OCI-M2 (cell line): Measurements from ENCODE around the gene COL21A1.

Source experiments
- DNase-seq: peaks from one replicate; lab custom pipeline; 2025; ENCODE audit not compliant: unreplicated experiment; lab: John Stamatoyannopoulos, UW

The COL21A1 gene

GRCh38 chr6:56055081-56055704, 192.2 kb downstream of the COL21A1 start:
- DNase-seq: no peak

DNA sequence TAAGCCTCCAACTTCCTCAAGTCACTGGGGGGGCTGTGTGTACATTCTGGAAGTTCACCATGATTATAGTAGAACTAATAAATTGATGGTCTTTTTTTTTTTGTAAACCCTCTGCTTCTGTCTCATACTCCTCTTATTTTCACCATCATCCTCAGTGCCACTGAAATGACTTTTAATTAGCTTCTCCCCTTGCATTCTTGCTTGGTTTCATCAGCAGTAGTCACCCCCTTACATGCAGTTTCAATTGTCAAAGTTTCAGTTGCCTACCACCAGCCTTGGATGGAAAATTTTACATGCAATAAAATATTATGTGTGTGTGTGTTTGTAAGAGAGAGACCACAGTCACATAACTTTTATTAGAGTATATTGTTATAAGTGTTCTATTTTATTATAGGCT, 196.2 kb downstream of the COL21A1 start:
- DNase-seq: no peak

DNA sequence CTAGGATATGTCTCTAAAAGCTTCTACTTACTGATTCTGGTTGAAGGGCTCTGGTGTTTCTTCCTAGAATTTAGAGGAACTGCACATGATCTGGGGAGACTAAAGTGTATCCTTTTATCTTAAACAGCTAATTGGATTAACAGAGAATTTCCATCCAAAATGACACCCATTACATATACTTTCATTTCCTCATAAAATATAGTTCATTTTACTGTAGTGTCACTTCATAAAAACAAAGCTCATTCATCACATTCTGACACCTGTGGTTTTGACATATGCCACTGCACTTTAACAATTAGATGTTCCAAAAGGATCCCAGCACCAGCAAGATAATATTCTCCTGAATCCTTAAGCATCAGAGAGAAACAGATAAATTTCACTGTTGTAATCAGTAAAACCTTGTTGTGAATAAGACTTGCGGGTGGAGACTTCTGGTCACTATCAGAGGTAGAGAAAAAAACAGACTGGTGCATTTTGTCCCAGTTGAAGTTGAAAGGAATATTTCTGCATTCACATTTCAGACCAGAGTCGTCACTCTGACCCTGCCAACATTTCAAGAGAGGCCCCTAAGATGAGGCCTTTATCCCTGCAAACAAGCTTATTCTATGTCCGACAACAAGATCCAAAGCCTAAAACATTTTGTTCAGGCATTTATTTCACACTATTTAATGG, 196.7 kb downstream of the COL21A1 start:
- no peak for DNase-seq

GRCh38 chr6:56048601-56049000, 198.8 kb downstream of the COL21A1 start:
- no peak for DNase-seq

GRCh38 chr6:56047931-56048540, 199.3 kb downstream of the COL21A1 start:
- no peak for DNase-seq

DNA sequence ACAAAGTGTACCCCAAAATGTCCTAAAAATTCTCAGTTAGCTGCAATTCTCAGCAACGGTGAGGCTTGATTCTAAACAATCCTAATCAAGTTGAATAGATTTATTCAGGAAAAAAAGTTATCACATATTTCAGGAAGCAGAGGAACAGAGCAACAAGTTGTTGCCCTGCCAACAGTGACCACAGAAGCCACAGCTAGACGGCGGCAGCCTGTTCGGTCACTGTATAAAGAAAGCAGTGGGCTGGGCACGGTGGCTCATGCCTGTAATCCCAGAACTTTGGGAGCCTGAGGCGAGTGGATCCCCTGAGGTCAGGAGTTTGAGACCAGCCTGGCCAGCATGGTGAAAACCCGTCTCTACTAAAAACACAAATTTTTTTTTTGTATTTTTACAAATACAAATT, 200.8 kb downstream of the COL21A1 start:
- no peak for DNase-seq

GRCh38 chr6:56043761-56044160, 203.6 kb downstream of the COL21A1 start:
- no peak for DNase-seq

GRCh38 chr6:56043076-56043475, 204.3 kb downstream of the COL21A1 start:
- DNase-seq: no peak

GRCh38 chr6:56041591-56041990, 205.8 kb downstream of the COL21A1 start:
- no peak for DNase-seq

- DNase-seq: no peak
Measured at GRCh38 chr6:56040889-56041301, 206.5 kb downstream of the COL21A1 start.

DNA sequence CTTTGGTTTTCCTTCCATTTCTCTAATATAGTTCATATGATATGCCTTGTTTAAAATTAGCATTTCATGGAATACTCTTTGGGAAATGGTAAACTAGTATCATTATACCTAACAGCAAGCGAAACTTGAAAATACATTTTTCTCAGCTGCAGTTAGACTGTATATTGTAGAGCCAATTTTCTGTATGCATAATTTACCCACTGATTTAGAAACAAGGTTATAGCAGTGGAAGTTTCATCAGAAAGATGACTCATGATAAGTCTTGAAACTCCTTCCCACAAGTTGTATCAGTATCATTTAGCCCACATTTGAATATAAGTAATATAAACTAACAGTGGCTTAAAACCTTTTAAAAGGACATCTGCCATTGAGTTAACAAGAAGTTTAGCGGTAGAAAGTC, 207.2 kb downstream of the COL21A1 start:
- no peak for DNase-seq

DNA sequence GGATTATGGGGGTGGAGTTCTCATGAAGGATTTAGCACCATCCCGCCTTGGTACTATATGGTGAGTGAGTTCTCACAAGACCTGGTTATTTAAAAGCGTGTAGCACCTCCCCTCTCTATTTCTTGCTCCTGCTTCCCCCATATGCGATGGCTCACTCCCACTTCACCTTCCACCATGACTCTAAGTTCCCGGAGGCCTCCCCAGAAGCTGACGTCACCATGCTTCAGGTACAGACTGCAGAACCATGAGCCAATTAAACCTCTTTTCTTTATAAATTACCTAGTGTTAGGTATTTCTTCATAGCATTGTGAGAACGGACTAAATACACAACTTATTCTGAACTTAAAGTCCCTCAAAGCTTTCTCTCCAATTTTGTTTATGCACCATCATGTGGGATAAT, 208.6 kb downstream of the COL21A1 start:
- DNase-seq: no peak

DNA sequence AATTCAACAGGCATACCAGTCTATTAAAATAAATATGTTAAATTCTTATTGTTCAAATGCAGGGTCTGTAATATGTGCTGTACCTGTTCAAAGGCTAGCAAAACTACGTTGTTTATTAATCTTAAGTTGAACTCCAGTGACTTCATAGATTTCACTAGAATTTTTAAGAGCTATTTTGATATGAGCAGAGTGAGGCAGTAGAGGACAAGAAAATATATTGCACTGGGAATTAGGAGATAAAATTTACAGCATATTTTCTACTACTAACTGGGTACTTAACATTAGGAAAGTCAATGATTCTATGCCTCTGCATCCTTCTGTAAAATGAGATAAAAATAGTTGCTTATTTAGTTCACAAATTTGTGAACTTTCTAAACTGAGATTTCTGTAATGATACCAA, 209.8 kb downstream of the COL21A1 start:
- DNase-seq: no peak

DNA sequence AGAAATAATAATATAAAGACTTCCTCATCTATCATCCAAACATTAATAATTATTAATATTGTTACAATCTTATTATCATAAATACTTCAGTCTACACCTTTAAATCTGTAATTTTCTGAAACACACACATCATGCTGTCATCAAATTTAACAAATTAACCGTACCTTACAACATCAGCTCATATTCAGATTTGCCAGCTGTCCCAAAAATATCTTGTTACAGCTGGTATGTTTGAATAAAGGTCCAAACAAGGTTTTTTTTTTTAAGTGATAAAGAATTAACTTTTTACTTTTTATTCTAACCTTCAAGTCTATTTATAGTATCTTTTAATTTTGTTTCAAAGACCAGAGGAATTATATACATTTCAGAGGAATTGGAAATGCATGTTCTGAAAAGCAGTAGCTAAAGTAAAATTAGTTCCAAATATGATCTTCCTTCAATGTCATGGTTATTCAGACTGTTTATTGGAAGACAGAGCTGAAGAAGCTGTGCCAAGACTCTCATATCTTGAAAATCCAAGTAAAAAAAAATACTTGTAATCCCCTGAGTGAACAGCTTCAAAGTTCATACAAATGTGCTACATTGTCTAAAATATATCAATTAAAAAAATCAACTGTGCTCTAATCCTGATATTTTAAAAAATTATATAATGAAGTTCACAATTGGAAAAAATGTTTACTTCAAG, 210.3 kb downstream of the COL21A1 start:
- no peak for DNase-seq

DNA sequence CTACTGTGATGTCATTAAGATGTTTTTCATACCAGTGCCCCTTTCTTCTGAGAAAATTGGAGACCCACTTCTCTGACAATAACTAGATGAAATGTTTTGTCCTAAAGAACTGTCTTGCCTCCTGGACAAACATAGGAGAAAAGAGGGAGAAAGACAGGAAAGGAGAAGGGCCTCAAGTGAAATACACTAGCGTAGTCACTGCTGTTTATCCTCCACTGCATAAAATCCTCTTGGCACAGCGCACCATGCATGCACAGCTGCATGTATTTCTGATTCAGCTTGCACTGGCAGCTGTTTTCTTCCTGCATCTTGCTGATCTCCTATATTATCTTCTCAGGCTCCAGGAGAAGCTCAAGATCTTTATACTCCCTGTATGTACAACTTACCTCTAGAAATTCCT, 214.0 kb downstream of the COL21A1 start:
- no peak for DNase-seq

DNA sequence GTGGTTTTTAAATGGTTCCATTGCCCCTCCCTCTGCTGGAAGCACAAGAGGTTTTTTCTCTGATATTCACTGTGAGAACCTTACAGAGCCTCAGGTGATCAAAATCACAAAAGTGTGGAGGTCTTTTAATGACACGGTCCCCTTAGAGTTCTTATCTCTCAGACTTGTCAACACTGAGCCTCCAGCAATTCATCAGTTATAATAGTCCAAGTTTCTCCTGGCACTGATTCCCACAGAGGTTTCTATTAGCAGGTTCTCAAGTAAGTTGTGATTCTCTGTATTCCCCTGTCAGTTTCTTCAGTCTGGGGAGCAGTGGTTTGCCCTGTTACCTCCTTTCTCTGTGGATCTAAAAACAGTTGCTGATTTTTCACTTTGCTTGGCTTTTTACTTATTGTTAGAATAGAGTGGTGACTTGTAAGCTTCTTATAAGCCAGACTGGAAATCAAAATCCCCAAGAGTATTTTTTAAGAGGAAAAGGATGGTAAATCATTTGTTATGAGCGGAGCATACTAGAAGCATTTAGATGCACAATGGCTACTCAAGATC, 214.6 kb downstream of the COL21A1 start:
- DNase-seq: no peak

DNA sequence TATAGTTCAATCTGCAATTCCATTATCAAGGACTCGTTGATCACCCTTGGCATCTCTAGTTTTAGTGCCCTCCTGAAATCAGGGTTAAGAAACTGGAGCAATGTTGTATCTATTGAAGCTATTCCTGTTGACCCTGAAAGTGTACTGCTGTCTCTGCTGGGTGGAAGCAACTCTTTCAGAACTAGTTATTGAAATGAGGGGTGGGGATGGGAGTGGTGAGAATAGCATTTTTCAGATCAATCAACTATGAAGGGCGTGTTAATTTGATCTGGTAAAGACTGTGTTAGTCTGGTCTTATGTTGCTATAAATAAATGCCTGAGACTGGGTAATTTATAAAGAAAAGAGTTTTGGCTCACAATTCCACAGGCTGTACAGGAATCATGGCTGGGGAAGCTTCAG, 219.5 kb downstream of the COL21A1 start:
- no peak for DNase-seq

GRCh38 chr6:56026455-56027180, 220.8 kb downstream of the COL21A1 start:
- DNase-seq: no peak

DNA sequence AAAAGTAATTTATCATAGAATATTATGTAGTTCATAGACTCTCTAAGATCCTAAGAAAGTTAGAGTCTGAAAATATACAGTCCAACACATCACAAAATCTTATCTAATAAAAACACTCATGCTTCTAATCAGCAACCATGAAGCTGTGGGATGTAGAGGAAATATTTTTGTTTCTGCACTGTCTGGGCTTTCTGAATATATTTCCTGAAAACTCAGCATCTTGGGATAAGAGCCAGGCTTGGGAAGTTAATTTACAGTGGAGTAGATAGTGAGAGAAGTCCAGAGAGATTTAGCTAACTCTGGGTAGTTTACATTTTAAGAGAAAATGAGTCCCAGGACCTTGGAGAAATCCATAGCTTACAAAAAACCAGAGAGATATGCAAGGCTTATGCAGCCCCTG, 221.6 kb downstream of the COL21A1 start:
- DNase-seq: no peak

- no peak for DNase-seq
Measured at GRCh38 chr6:56024931-56025330, 222.4 kb downstream of the COL21A1 start.

DNA sequence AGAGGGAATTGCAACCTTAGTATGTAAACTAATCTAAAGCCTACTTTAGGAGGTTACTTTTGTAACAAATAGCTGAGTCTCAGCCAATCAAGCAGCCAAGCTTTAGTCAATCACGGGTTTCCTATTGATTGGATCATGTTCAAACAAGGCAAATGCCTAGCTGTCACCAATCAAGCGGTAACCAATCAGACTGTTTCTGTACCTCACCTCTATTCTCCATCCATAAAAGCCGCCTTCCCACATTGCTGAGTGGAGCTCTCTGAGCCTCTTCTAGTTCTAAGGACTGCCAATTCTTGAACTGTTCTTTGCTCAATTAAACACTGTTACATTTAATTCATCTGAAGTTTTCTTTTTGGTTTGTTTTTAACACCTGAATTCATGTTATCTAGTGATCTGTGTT, 223.6 kb downstream of the COL21A1 start:
- no peak for DNase-seq
